ENCODE measurements around the gene CXCL10.

The CXCL10 gene

DNA sequence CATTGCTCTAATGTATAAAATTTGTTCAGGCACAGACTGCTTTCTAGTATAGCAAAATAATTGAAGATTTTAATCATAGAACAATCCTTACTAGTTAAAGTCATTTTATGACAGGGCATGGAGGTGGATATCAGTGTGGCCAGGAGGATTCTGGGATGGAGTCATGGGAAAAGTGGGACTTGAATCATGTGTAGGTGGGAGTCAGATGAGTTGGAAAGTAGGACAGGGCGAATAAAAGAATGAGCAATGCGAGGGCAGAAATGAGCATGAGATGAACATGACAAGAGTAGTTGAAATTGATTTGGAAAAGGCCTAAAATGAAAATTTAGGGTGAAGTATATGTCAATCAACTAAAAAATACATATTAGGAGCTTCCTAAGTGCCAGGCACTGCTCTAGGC is 25.4 kb downstream of the CXCL10 start:
- no peak for TF ChIP-seq SPI1 (IDR thresholded peaks at IDR 0.05; ENCODE audit: low read depth, low read length)
- no peak for TF ChIP-seq POU2F2 (IDR thresholded peaks at IDR 0.05; ENCODE audit: low read depth, low read length)
- TF ChIP-seq POLR2A (IDR thresholded peaks at IDR 0.05; ENCODE audit: low read depth, low read length): no peak
- TF ChIP-seq POLR2AphosphoS5 (IDR thresholded peaks at IDR 0.05; ENCODE audit: low read depth, low read length): no peak
- no peak for TF ChIP-seq PAX5 (IDR thresholded peaks at IDR 0.05; ENCODE audit: insufficient read depth, low read length, severe bottlenecking)
- FAIRE-seq: no peak
- DNase-seq (ENCODE audit: insufficient read length, low spot score): no peak

GRCh38 chr4:75997081-75997480 is 26.2 kb downstream of the CXCL10 start:
- TF ChIP-seq PAX5 (IDR thresholded peaks at IDR 0.05; ENCODE audit: insufficient read depth, low read length, severe bottlenecking): no peak
- no peak for TF ChIP-seq TAF1 (IDR thresholded peaks at IDR 0.05; ENCODE audit: low read depth, low read length)
- no peak for TF ChIP-seq SPI1 (IDR thresholded peaks at IDR 0.05; ENCODE audit: low read depth, low read length)
- TF ChIP-seq POU2F2 (IDR thresholded peaks at IDR 0.05; ENCODE audit: low read depth, low read length): no peak
- TF ChIP-seq POLR2AphosphoS5 (IDR thresholded peaks at IDR 0.05; ENCODE audit: low read depth, low read length): no peak
- no peak for TF ChIP-seq POLR2A (IDR thresholded peaks at IDR 0.05; ENCODE audit: low read depth, low read length)
- DNase-seq (ENCODE audit: insufficient read length, low spot score): no peak
- no peak for FAIRE-seq

DNA sequence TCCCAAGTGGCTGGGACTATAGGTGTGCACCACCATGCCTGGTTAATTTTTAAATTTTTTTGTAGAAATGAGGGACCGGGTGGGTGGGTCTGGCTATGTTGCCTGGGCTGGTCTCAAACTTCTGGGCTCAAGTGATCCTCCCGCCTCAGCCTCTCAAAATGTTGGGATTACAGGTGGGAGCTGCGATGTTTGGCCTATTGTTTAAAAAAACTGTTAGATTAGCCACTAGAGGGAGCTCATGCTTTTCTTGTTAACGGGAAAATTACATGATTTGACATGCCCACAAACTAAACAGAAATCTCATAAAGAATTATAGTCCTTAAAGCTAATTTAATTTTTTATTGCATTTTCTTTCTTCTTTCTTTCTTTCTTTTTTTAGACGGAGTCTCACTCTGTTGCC is 27.6 kb downstream of the CXCL10 start:
- no peak for FAIRE-seq
- TF ChIP-seq SPI1 (IDR thresholded peaks at IDR 0.05; ENCODE audit: low read depth, low read length) (no peak), PAX5 (IDR thresholded peaks at IDR 0.05; ENCODE audit: insufficient read depth, low read length, severe bottlenecking) (no peak), TAF1 (IDR thresholded peaks at IDR 0.05; ENCODE audit: low read depth, low read length) (no peak), POLR2AphosphoS5 (IDR thresholded peaks at IDR 0.05; ENCODE audit: low read depth, low read length) (no peak), POU2F2 (IDR thresholded peaks at IDR 0.05; ENCODE audit: low read depth, low read length) (no peak), POLR2A (IDR thresholded peaks at IDR 0.05; ENCODE audit: low read depth, low read length) (no peak)

DNA sequence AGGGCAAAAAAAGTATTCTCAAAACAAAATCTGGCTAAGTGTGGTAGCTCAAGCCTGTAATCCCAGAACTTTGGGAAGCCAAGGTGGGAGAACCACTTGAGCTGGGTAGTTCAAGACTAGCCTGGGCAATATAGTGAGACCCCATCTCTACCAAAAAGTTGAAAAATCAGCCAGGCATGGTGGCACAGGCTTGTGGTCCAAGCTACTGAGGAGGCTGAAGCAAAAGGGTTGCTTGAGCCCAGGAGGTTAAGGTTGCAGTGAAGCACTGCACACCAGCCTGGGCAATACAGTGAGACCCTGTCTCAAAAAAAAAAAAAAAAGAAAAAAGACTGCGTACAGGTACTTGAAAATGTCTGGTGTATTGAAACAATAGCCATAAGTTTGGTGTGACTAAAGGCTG is 30.8 kb downstream of the CXCL10 start:
- DNase-seq (ENCODE audit: insufficient read length, low spot score) (no peak), FAIRE-seq (no peak)
- TF ChIP-seq POLR2A (IDR thresholded peaks at IDR 0.05; ENCODE audit: low read depth, low read length) (no peak), POU2F2 (IDR thresholded peaks at IDR 0.05; ENCODE audit: low read depth, low read length) (no peak), SPI1 (IDR thresholded peaks at IDR 0.05; ENCODE audit: low read depth, low read length) (no peak)

More for the DNA sequence above, 27.6 kb downstream of the CXCL10 start:
- DNase-seq (ENCODE audit: insufficient read length, low spot score): no peak

DNA sequence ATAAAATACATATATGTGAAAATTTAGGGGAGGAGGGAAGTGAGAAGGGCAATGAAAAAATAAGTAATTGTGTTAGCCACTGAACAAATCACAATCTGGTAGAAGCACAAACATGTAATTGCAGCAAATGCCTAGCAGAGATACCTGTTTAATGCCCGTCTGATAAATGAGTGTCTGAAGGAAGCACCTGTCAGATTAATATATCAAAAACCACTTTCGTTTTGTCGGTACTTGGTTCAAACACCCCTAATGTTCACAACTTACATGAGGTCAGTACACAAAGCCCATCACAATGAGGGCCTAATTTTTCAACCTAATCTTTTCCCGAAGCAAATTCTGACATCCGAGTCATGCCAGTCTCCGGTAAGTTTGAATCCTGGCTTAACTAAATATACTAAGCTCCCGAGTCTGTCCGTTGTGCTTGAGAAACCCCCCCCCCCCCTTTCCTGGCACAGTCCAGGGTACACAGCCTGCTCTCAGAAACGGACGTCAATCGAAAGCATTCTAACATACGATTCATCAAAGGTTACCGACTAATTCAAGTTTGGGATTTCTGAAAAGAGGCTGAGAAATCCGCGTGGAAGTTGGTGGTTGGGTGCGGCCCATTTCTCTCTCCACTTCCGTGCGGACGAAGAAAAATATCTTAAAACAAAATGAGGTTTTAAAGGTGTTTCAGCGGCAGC is 33.3 kb downstream of the CXCL10 start:
- FAIRE-seq: peak; percentile 16
- no peak for DNase-seq (ENCODE audit: insufficient read length, low spot score)
- TF ChIP-seq POLR2AphosphoS5 (IDR thresholded peaks at IDR 0.05; ENCODE audit: low read depth, low read length): no peak
- TF ChIP-seq SPI1 (IDR thresholded peaks at IDR 0.05; ENCODE audit: low read depth, low read length): no peak
- TF ChIP-seq POLR2A (IDR thresholded peaks at IDR 0.05; ENCODE audit: low read depth, low read length): no peak
- TF ChIP-seq POU2F2 (IDR thresholded peaks at IDR 0.05; ENCODE audit: low read depth, low read length): no peak
- TF ChIP-seq TAF1 (IDR thresholded peaks at IDR 0.05; ENCODE audit: low read depth, low read length): no peak
- no peak for TF ChIP-seq PAX5 (IDR thresholded peaks at IDR 0.05; ENCODE audit: insufficient read depth, low read length, severe bottlenecking)

DNA sequence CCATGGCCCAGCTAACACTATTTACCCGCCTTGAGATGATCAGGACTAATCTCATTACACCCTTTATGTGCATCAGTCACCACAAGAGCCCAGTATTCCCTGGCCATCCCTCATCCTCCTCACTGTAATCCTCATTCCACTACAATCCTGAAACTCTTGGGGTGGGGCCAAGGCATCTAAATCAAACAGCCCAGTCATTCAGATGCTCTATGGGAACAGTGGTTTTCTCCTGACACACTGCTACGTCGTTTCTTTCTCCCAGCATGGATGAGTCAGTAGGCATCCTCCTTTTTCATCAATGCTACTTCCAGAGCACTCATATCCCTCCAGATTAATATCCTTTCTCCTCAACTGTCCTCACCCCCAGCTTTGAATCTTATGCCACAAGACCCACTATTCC is 38.2 kb downstream of the CXCL10 start:
- TF ChIP-seq POLR2A (IDR thresholded peaks at IDR 0.05; ENCODE audit: low read depth, low read length): no peak
- TF ChIP-seq TAF1 (IDR thresholded peaks at IDR 0.05; ENCODE audit: low read depth, low read length): no peak
- TF ChIP-seq POLR2AphosphoS5 (IDR thresholded peaks at IDR 0.05; ENCODE audit: low read depth, low read length): no peak
- TF ChIP-seq PAX5 (IDR thresholded peaks at IDR 0.05; ENCODE audit: insufficient read depth, low read length, severe bottlenecking): no peak
- no peak for TF ChIP-seq POU2F2 (IDR thresholded peaks at IDR 0.05; ENCODE audit: low read depth, low read length)
- no peak for TF ChIP-seq SPI1 (IDR thresholded peaks at IDR 0.05; ENCODE audit: low read depth, low read length)
- FAIRE-seq (no peak), DNase-seq (ENCODE audit: insufficient read length, low spot score) (no peak)

GRCh38 chr4:75980576-75980975 is 42.7 kb downstream of the CXCL10 start:
- no peak for TF ChIP-seq POLR2AphosphoS5 (IDR thresholded peaks at IDR 0.05; ENCODE audit: low read depth, low read length)
- no peak for DNase-seq (ENCODE audit: insufficient read length, low spot score)
- no peak for FAIRE-seq

DNA sequence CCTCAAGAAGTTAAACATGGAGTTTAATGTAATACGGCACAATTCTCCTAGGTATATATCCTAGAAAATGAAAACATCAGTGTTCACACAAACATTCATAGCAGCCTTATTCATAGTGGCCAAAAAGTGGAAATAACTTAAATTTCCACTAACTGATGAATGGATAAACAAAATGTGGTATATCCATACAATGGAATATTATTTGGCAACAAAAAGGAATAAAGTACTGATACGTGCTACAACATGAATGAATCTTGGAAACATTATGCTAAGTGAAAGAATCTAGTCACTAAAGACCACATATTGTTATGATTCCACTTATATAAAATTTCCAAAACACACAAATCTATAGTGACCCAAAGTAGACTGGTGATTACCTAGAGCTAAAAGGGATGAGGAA is 47.1 kb downstream of the CXCL10 start:
- TF ChIP-seq PAX5 (IDR thresholded peaks at IDR 0.05; ENCODE audit: insufficient read depth, low read length, severe bottlenecking): no peak
- TF ChIP-seq SPI1 (IDR thresholded peaks at IDR 0.05; ENCODE audit: low read depth, low read length): no peak
- no peak for TF ChIP-seq POLR2A (IDR thresholded peaks at IDR 0.05; ENCODE audit: low read depth, low read length)
- no peak for TF ChIP-seq POLR2AphosphoS5 (IDR thresholded peaks at IDR 0.05; ENCODE audit: low read depth, low read length)
- no peak for TF ChIP-seq TAF1 (IDR thresholded peaks at IDR 0.05; ENCODE audit: low read depth, low read length)
- TF ChIP-seq POU2F2 (IDR thresholded peaks at IDR 0.05; ENCODE audit: low read depth, low read length): no peak
- no peak for FAIRE-seq
- DNase-seq (ENCODE audit: insufficient read length, low spot score): no peak

DNA sequence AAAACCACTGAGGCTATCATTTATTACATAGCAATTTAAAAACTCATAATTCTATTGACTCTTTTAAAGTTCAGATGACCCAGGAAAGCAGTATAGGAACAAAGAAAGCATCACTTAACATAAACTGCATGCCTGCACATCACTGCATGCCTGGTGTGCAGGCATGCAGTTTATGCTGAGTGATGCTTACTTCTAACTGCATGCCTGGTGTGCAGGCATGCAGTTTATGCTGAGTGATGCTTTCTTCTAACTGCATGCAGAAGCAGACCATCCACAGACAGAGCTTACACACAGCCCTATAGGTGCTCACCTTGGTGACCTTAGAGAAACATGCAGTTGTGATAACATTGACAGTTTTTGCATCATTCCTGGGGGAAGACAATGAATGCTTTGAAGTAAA is 49.5 kb downstream of the CXCL10 start:
- TF ChIP-seq POLR2AphosphoS5 (IDR thresholded peaks at IDR 0.05; ENCODE audit: low read depth, low read length) (no peak), TAF1 (IDR thresholded peaks at IDR 0.05; ENCODE audit: low read depth, low read length) (no peak)
- FAIRE-seq (no peak), DNase-seq (ENCODE audit: insufficient read length, low spot score) (no peak)
